ENCODE measurements around the gene FBXL17.

- TF ChIP-seq, protein P1, sequence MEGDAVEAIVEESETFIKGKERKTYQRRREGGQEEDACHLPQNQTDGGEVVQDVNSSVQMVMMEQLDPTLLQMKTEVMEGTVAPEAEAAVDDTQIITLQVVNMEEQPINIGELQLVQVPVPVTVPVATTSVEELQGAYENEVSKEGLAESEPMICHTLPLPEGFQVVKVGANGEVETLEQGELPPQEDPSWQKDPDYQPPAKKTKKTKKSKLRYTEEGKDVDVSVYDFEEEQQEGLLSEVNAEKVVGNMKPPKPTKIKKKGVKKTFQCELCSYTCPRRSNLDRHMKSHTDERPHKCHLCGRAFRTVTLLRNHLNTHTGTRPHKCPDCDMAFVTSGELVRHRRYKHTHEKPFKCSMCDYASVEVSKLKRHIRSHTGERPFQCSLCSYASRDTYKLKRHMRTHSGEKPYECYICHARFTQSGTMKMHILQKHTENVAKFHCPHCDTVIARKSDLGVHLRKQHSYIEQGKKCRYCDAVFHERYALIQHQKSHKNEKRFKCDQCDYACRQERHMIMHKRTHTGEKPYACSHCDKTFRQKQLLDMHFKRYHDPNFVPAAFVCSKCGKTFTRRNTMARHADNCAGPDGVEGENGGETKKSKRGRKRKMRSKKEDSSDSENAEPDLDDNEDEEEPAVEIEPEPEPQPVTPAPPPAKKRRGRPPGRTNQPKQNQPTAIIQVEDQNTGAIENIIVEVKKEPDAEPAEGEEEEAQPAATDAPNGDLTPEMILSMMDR (conservative IDR thresholded peaks at IDR 0.05; ENCODE audit: low read length), result no peak
- TF ChIP-seq EZH2phosphoT487 (IDR thresholded peaks at IDR 0.05; ENCODE audit: borderline replicate concordance), result no peak
Observed at GRCh38 chr5:107955321-107955720, 426.6 kb downstream of the FBXL17 start.
